Spleen (tissue), 7 donors: Measurements from ENCODE around the gene TMEM97.
A peak's percentile ranks its signal among the peaks of the same experiment; 100 is the strongest.

ENCODE experiments used
- POLR2A ChIP-seq, 3 donors: fragments of 450-650 bp; IDR thresholded peaks; one replicate each; pipeline ENCODE4 v1.5.1; 2017; ENCODE audit warnings: antibody characterized with exemption in 3 of 3, mild to moderate bottlenecking in 1 of 3
- POLR2AphosphoS5 ChIP-seq, 3 donors: sonication (generic); formaldehyde crosslinking; IDR thresholded peaks; one replicate each; pipeline ENCODE4 v1.5.1; 2017; ENCODE audit warnings: antibody characterized with exemption in 3 of 3
- TF ChIP-seq, protein P1 (sequence below), 11 experiments: fragments of 200-600 bp in 7 of 11; fragments of 450-650 bp in 4 of 11; sonication (generic) in 4 of 11; IDR thresholded peaks in 8 of 11; conservative IDR thresholded peaks in 3 of 11; 1 replicate in 7 of 11; 2 replicates in 4 of 11; pipeline versions ENCODE4 v1.4.0 to v1.8.0; 2016 to 2021; ENCODE audit warnings: antibody characterized with exemption in 11 of 11, inconsistent platforms in 4 of 11, mild to moderate bottlenecking in 1 of 11
- donor health status: DM: no; HTN: no; CAD: no; lungs with moderate emphysema.
- donor health status: DM: no; HTN: no; CAD: no.
- donor health status: DM: no; HTN: no; CAD: no.

DNA sequence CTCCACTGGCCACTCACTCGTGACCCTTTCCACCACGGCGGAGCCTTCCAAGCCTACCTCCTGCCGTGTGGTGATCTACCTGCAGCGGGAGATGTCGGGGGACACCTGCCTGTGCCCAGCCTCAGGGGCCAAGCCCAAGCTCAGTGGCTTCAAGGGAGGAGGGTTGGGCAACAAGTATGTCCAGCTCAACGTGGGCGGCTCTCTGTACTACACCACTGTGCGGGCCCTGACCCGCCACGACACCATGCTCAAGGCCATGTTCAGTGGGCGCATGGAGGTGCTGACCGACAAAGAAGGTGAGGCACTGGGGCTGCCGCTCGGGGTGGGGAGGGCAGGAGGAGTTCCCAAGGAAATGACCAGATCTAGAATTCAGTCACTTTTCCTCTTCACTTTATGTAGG is 20.4 kb downstream of the TMEM97 start:
- TF ChIP-seq, protein P1, sequence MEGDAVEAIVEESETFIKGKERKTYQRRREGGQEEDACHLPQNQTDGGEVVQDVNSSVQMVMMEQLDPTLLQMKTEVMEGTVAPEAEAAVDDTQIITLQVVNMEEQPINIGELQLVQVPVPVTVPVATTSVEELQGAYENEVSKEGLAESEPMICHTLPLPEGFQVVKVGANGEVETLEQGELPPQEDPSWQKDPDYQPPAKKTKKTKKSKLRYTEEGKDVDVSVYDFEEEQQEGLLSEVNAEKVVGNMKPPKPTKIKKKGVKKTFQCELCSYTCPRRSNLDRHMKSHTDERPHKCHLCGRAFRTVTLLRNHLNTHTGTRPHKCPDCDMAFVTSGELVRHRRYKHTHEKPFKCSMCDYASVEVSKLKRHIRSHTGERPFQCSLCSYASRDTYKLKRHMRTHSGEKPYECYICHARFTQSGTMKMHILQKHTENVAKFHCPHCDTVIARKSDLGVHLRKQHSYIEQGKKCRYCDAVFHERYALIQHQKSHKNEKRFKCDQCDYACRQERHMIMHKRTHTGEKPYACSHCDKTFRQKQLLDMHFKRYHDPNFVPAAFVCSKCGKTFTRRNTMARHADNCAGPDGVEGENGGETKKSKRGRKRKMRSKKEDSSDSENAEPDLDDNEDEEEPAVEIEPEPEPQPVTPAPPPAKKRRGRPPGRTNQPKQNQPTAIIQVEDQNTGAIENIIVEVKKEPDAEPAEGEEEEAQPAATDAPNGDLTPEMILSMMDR (IDR thresholded peaks at IDR 0.05 in 8 of 11, conservative IDR thresholded peaks at IDR 0.05 in 3 of 11), result no peak
- TF ChIP-seq POLR2A (IDR thresholded peaks at IDR 0.05) (no peak), POLR2AphosphoS5 (IDR thresholded peaks at IDR 0.05) (peak in 1 of 3 donors; percentile 18)
